ENCODE results near the gene LTBP1.
"Not testable (repeated sequence)": the region's sequence is repeated elsewhere in the genome, so short reads cannot be mapped to it uniquely, and the experiment has no call there.

LTBP1 gene

GRCh38 chr2:32962690-32963089, 15.9 kb downstream of the LTBP1 start:
- no peak for DNase-seq

DNA sequence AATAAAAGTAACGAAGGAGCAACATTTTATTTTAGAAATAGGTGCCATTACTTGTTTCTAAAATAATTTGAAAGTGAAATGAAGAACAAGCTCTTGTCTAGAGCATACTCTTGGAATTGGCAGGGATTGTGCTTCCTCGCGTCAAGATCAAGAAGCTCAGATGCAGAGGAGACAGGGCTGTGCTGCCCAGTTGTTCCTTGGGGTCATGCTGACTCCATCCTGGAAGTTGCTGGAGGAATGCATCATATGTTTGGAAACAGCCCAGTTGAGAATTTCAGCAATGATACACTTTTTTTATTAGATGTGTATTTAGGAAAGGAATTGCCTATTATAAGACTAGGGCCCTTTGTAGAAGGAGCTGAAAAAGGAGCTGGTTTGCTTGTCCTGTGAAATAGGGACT, 17.2 kb downstream of the LTBP1 start:
- DNase-seq: no peak

DNA sequence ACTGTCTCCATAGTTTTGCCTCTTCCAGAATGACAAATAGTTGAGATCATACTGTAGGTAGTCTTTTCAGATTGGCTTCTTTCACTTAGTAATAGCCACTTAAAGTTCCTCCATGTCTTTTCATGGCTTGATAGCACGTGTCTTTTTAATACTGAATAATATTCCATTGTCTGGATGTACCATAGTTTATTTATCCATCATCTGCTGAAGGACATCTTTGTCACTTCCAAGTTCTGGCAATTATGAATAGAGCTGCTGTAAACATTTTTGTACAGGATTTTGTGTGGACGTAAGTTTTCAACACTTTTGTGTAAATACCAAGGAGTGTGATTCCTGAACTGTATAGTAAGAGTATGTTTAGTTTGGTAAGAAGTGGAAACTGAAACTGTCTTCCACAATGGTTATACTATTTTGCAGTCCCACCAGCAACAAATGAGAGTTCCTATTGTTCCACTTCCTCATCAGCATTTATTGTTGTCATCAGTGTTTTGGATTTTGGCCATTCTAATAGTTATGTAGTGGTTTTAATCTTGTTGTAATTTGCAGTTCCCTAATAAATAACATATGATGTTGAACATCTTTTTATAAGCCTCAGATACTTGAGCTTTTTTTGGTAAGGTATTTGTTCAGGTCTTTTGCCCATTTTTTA, 18.9 kb downstream of the LTBP1 start:
- no peak for DNase-seq

DNA sequence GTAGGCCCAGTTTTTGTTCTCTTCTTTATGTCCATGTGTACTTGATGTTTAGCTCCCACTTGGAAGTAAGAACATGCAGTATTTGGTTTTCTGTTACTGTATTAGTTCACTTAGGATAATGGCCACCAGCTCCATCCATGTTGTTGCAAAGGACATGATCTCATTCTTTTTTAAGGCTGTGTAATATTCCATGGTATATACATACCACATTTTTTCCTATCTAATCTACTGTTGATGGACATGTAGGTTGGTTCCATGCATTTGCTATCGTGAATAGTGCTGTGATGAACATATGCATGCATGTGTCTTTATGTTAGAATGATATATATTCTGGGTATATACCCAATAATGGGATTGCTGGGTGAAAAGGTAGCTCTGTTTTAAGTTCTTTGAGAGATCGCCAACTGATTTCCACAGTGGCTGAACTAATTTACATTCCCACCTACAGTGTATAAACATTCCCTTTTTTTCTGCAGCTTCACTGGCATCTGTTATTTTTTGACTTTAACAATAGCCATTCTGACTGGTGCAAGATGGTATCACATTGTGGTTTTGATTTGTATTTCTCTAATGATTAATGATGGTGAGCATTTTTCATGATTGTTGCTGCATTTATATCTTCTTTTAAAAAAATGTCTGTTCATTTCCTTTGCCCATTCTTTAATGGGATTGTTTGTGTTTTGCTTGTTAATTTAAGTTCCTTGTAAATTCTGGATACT, 22.9 kb downstream of the LTBP1 start:
- DNase-seq: no peak

DNA sequence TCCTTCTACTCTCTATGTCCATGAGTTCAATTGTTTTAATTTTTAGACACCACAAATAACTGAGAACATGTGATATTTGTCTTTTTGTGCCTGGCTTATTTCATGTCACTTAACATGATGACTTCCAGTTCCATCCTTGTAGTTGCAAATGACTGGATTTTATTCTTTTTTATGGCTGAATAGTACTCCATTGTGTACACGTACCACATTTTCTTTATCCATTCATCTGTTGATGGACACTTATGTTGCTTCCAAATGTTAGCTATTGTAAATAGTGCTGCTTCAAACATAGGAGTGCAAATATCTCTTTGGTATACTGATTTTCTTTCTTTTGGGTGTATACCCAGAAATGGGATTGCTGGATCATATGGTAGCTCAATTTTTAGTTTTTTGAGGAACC, 27.0 kb downstream of the LTBP1 start:
- DNase-seq: not testable (repeated sequence)

DNA sequence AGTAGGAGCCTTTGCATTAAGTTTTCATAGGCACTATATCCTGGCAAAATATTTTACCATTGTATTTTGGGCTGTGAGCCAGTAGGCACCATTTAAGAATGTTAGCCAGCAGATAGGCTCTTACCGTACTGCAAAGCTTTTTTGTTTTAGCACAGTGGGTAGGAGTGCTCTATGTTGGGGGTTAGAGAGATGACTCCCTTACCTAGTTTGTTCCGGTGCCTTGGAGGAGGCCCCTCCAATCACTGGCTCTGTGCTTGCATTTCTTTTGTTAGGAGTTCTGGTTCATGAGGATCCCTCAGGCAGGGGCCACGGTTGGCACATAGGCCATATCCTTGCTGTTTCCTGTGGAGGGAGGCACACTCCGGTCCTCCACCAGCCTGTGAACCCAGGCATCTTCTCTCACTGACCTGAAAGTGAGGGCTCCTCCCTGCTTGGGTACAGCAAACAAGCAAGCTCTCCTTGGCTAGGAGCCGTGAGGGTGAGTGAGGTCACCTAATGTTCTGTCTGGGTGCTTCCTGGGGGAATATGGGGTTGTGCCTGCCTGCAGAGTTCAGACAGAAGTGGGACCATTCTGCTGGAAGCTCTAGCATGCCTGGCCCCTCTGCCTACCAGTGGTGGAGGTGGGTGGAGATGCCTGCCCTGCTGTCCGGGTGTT, 29.8 kb downstream of the LTBP1 start:
- DNase-seq: no peak

DNA sequence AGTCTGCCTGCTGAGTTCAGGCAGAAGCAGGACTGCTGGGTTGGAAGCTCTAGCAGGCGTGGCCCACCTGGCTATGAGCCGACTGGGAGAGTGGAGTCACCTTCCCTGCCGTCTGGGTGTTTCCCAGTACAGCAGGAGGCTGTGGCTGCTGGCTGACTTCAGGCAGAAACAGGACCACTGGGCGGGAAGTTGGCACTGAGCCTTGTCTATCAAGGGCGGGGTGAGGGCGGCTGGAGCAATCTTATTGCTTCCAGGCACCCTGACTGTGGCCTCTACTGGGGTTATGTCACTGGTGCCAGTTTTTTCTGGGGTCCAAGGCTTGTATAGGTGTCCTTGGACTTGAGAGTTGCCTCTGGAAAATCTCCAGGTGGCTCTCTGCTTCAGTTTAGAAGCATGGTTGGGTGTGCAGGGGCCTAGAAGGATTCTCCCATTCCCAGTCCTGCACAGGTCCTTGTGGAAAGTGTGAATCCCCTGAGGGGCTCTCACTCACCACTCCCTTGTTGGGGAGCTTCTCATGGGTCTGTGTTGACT, 30.5 kb downstream of the LTBP1 start:
- DNase-seq: no peak

- no peak for DNase-seq
These were observed 34.9 kb downstream of the LTBP1 start for GRCh38 chr2:32981612-32982011.

- not testable (repeated sequence) for DNase-seq
These were observed 36.6 kb downstream of the LTBP1 start for GRCh38 chr2:32983193-32983924.

- DNase-seq: no peak
These were observed 39.7 kb downstream of the LTBP1 start for GRCh38 chr2:32986480-32986879.

GRCh38 chr2:32988525-32988924, 41.8 kb downstream of the LTBP1 start:
- no peak for DNase-seq

DNA sequence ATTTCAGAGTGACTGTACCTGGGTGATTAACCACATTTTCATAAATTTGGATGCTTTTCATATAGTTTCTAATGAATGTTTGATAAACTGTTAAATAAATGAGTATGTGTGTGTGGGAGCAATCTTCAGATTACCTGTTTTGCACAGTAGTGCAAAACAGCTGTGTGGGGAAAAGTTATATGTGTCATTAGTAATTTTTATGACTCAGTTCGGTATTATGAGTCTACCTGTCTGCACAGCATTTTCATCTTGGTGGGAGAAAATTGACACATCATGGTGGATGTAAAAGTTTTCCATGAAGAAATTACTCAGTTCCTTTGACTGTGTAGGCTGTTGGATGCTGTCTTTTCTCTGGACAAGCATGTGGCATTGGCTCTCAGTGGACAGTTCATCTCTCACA, 43.8 kb downstream of the LTBP1 start:
- DNase-seq: no peak

- DNase-seq: no peak
These were observed 44.5 kb downstream of the LTBP1 start for GRCh38 chr2:32991091-32991845.

- DNase-seq: no peak
These were observed 46.3 kb downstream of the LTBP1 start for GRCh38 chr2:32993005-32993539.

- no peak for DNase-seq
These were observed 51.0 kb downstream of the LTBP1 start for GRCh38 chr2:32997705-32998104.

GRCh38 chr2:33000986-33001385, 54.2 kb downstream of the LTBP1 start:
- DNase-seq: no peak

- DNase-seq: no peak
These were observed 55.1 kb downstream of the LTBP1 start for GRCh38 chr2:33001823-33002222.

GRCh38 chr2:33002863-33003262, 56.1 kb downstream of the LTBP1 start:
- DNase-seq: no peak

DNA sequence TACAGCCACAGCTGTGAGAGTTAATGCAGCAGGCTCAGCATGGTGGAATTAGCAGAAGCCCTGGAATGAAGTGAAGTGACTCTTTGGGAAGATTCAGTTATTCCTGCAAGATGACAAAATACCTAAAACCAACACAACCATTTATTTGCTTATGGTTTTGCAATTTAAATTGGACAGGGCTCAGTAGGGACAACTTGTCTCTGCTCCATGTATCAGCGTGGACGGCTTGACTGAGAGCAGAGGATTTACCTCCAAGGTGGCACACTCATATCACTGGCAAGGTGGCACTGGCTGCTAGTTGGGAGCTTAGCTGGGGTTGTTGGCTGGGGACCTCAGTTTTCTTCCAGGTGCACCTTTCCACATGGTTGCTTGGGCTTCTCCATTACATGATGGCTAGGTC, 58.3 kb downstream of the LTBP1 start:
- no peak for DNase-seq

DNA sequence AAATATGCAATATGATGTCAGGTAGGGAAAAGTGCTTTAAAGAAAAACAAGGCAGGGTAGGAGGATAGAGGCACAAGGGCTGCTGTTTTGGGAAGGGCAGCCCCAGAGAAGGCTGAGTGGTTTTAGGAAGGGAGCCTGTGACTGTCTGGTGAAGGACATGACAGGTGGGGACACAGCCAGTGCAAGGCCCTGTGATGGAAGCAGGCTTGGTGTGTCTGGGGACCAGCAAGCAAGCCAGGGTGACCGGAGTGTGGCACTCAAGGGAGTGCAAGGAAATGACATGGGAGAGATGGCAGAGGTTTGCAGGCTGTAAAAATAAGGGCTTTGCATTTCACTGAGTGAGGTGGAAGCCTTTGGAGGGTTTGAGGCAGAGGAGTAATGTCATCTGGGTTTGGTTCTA, 62.0 kb downstream of the LTBP1 start:
- no peak for DNase-seq

DNA sequence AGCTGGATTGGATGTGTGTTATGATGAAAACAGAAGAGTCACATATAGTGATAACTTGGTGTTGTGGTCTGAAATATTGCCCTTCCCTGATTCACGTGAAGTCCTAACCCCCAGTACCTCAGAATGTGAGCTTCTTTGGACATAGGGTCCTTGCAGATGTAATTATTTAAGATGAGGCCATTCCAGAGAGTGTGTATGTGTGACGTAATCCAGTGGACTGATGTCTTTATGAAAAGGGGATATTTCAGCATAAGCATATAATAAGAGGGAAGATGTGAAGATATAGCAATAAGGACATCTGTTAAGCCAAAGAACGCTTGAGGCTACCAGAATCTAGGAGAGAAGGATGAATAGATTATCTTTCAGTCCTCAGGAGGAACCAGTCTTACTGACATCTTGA, 62.5 kb downstream of the LTBP1 start:
- no peak for DNase-seq

GRCh38 chr2:33011373-33011772, 64.6 kb downstream of the LTBP1 start:
- no peak for DNase-seq

Measured in CD4-positive, alpha-beta T cell treated with Interleukin-6 for 4 hours (primary cell).